ENCODE measurements around the gene PLPP4.

- TF ChIP-seq CTCF (IDR thresholded peaks at IDR 0.05) (no peak), POLR2A (IDR thresholded peaks at IDR 0.05) (no peak), POLR2AphosphoS5 (IDR thresholded peaks at IDR 0.05) (no peak)
Observed at GRCh38 chr10:120530699-120531098, 73.7 kb downstream of the PLPP4 start.
